GM18526 (cell line): ENCODE measurements around the gene KIAA1217.

ENCODE experiments used
- POLR2A ChIP-seq: IDR thresholded peaks from 3 replicates; pipeline ENCODE4 v1.6.1; 2011; ENCODE audit not compliant: insufficient read length; ENCODE audit errors: extremely low read depth

Gene KIAA1217

GRCh38 chr10:24469993-24470392 lies 261.1 kb downstream of the KIAA1217 start:
- no peak for TF ChIP-seq POLR2A

- no peak for TF ChIP-seq POLR2A
These were observed 266.7 kb downstream of the KIAA1217 start for GRCh38 chr10:24475598-24475997.

- TF ChIP-seq POLR2A: no peak
These were observed 268.2 kb downstream of the KIAA1217 start for GRCh38 chr10:24476913-24477701.

- TF ChIP-seq POLR2A: no peak
These were observed 269.0 kb downstream of the KIAA1217 start for GRCh38 chr10:24477915-24478314.

- TF ChIP-seq POLR2A: no peak
These were observed 270.9 kb downstream of the KIAA1217 start for GRCh38 chr10:24479806-24480205.

GRCh38 chr10:24480447-24480846 lies 271.5 kb downstream of the KIAA1217 start:
- no peak for TF ChIP-seq POLR2A

GRCh38 chr10:24481241-24481640 lies 272.3 kb downstream of the KIAA1217 start:
- TF ChIP-seq POLR2A: no peak

- no peak for TF ChIP-seq POLR2A
These were observed 274.8 kb downstream of the KIAA1217 start for GRCh38 chr10:24483701-24484100.

GRCh38 chr10:24484771-24485170 lies 275.8 kb downstream of the KIAA1217 start:
- TF ChIP-seq POLR2A: no peak

GRCh38 chr10:24485304-24485703 lies 276.4 kb downstream of the KIAA1217 start:
- TF ChIP-seq POLR2A: no peak

GRCh38 chr10:24488631-24489030 lies 279.7 kb downstream of the KIAA1217 start:
- no peak for TF ChIP-seq POLR2A

GRCh38 chr10:24493165-24493564 lies 284.2 kb downstream of the KIAA1217 start:
- no peak for TF ChIP-seq POLR2A

- no peak for TF ChIP-seq POLR2A
These were observed 285.3 kb downstream of the KIAA1217 start for GRCh38 chr10:24494236-24494635.

- TF ChIP-seq POLR2A: no peak
These were observed 285.8 kb downstream of the KIAA1217 start for GRCh38 chr10:24494777-24495176.

GRCh38 chr10:24495666-24496460 lies 286.9 kb downstream of the KIAA1217 start:
- no peak for TF ChIP-seq POLR2A

- TF ChIP-seq POLR2A: no peak
These were observed 288.0 kb downstream of the KIAA1217 start for GRCh38 chr10:24496906-24497305.
